ENCODE measurements around the gene SQOR.

SQOR gene

DNA sequence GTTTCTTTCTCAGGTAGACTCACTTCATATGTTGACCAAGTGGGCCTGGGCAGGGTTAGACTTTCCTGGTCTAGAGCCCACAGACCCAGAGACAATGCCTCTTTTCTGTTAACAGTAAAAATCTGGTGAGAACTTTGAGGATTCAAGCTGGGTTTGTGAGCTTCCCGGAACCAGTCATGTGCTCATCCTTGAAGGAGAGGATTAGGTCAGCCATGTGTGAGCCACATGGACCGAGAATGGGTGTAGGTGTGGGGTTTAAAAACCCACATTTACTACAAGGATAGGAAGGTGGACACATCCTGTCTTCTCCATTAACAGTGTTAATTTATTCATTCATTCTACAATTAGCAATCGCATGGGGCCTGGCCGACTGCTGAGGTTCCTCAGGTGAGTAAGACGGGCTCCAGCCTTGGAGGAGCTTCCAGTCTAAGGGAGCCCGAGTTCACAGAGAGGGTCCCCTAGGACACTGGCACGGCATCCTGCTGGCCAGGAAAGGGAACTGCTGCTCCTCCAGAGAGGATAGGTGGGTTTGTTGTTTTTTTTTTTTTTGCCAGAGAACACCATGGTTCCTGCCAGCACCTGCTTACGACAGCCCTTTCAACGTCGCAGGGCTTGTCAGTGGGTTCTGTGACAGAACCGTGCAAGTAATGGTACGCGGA, 69.0 kb downstream of the SQOR start:
- peak overlapping the region; percentile 47 to 58 for H3K4me3 ChIP-seq (replicated peaks in 1 of 2; ENCODE audit: low read depth in 2 of 2, low read length in 2 of 2)
- TF ChIP-seq CTCF (IDR thresholded peaks at IDR 0.05; ENCODE audit: low read depth, low read length): peak; percentile 34
- DNase-seq (ENCODE audit: low read depth in 2 of 2): no peak

GRCh38 chr15:45704329-45705249, 69.8 kb downstream of the SQOR start:
- DNase-seq (ENCODE audit: low read depth in 2 of 2): peak; percentile 54 to 57
- peak overlapping the region; percentile 47 to 58 for H3K4me3 ChIP-seq (replicated peaks in 1 of 2; ENCODE audit: low read depth in 2 of 2, low read length in 2 of 2)
- no peak for TF ChIP-seq CTCF (IDR thresholded peaks at IDR 0.05; ENCODE audit: low read depth, low read length)

DNA sequence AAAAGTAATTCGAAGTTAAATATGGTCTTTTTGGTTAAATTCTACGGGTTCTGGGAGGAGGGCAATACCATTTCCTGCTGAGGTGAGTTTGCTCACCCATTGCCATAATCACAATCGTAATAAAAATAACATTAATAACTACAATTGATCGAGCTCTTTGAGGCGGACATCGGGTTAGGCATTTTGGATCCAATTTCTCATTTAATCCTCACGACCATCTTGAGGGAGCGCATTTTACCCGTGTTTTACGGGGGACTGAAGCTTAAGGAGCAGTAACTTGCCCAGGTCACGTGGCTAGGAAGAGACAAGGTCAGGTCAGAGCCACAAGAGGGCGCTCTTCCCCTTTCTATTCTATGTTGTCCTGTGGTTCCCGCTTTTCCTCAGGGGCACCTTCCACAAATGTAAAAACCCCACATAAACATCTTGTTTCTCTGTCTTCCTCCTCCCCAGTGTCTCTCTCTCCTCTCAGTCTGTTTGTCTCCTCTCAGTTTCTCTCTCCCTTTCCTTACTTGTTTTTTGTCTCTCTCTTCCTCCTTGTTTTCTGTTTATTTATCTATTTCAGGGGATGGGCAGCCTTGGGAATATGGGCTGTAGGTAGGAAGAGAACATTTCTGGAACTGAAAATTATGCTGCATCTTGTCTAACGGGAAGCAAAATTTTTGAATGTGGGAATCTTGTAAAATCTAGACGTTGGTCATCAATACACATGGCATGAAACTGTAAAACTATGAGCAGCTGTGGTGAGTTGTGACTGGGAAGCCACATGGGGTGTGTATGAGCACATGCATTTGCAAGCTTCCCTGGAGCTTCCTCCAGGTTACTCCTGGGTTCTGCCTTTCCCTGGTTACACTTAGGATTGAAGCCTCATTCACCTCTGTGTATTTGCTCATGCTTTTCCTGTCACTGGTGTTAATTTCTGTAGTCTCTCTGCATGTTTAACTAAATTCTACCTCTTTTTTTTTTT, 71.0 kb downstream of the SQOR start:
- peak; percentile 71 for TF ChIP-seq CTCF (IDR thresholded peaks at IDR 0.05; ENCODE audit: low read depth, low read length)
- peak; percentile 90 to 92 for DNase-seq (ENCODE audit: low read depth in 2 of 2)
- H3K4me3 ChIP-seq (replicated peaks in 1 of 2; ENCODE audit: low read depth in 2 of 2, low read length in 2 of 2): peak overlapping the region; percentile 47 to 58

GRCh38 chr15:45710657-45711056, 75.8 kb downstream of the SQOR start:
- no peak for TF ChIP-seq CTCF (IDR thresholded peaks at IDR 0.05; ENCODE audit: low read depth, low read length)
- DNase-seq (ENCODE audit: low read depth in 2 of 2): no peak
- H3K4me3 ChIP-seq (replicated peaks in 1 of 2; ENCODE audit: low read depth in 2 of 2, low read length in 2 of 2): no peak overlapping the region

- peak; percentile 82 to 84 for DNase-seq (ENCODE audit: low read depth in 2 of 2)
- H3K4me3 ChIP-seq (replicated peaks in 1 of 2; ENCODE audit: low read depth in 2 of 2, low read length in 2 of 2): peak overlapping the region in 1 of 2 donors; percentile 4
- peak; percentile 80 for TF ChIP-seq CTCF (IDR thresholded peaks at IDR 0.05; ENCODE audit: low read depth, low read length)
Measured at GRCh38 chr15:45714590-45715488, 80.0 kb downstream of the SQOR start.

Measured in cardiac fibroblast (primary cell).